ENCODE measurements around the gene ALPL. TPM values are rescaled to one million over a fixed set of nuclear protein-coding genes. Genes with fewer than 3 reads are reported as not detected.

ALPL gene
- polyA plus RNA-seq, 1 donor from 2014 or later, result 0.42 TPM

DNA sequence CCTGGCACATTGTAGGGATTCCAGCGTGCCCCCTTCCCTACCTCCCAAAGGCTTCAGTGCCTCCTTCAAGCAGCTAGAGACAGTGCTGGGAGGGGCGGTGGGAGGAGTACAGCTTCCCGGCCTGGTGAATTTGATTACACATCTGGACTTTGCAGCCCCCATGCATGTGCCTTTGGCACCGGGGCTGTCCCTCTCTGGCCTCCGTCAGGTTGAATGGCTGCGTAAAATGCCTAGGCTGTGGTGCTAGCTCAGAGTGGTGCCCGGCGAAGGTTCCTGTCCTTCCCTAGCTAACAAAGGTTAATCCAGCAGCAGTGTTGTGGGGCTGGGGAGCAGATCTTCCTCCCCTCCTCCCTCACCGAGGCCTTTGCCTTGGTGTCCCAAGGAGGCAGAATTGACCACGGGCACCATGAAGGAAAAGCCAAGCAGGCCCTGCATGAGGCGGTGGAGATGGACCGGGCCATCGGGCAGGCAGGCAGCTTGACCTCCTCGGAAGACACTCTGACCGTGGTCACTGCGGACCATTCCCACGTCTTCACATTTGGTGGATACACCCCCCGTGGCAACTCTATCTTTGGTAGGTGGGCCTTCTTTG lies 66.2 kb downstream of the ALPL start:
- Histone ChIP-seq H3F3A (ENCODE audit: insufficient read depth, low read length, poor library complexity, severe bottlenecking) (no peaks in the 10 kb centered on the region), H3K27me3 (ENCODE audit: insufficient read depth, low read depth, low read length) (no peaks in the 10 kb centered on the region), H3K9me2 (ENCODE audit: insufficient read depth, low read length) (no peaks in the 10 kb centered on the region), H3K4me3 (ENCODE audit: low read length) (no peak overlapping the region), H3K4me2 (ENCODE audit: low read length) (no peak overlapping the region), H3K9ac (ENCODE audit: low read length) (no peak overlapping the region), H3K79me2 (replicated peaks; ENCODE audit: insufficient read depth, low read length) (no peaks in the 10 kb centered on the region), H3K27ac (ENCODE audit: low read length) (no peak overlapping the region), H2AFZ (ENCODE audit: low read depth, low read length) (no peak overlapping the region), H4K20me1 (ENCODE audit: insufficient read depth) (no peaks in the 10 kb centered on the region), H3K36me3 (ENCODE audit: insufficient read depth, low read length) (no peaks in the 10 kb centered on the region), H3K9me3 (ENCODE audit: low read length) (no peaks in the 10 kb centered on the region)
- TF ChIP-seq EZH2 (IDR thresholded peaks at IDR 0.05; ENCODE audit: borderline replicate concordance, insufficient read depth, low read length, poor library complexity, severe bottlenecking) (no peak), SMC3 (conservative IDR thresholded peaks at IDR 0.05; ENCODE audit: poor library complexity) (no peak), TAF1 (IDR thresholded peaks at IDR 0.05; ENCODE audit: low read depth) (no peak), RAD21 (conservative IDR thresholded peaks at IDR 0.05) (no peak), POLR2AphosphoS5 (IDR thresholded peaks at IDR 0.05) (no peak)
- TF ChIP-seq, protein P1, sequence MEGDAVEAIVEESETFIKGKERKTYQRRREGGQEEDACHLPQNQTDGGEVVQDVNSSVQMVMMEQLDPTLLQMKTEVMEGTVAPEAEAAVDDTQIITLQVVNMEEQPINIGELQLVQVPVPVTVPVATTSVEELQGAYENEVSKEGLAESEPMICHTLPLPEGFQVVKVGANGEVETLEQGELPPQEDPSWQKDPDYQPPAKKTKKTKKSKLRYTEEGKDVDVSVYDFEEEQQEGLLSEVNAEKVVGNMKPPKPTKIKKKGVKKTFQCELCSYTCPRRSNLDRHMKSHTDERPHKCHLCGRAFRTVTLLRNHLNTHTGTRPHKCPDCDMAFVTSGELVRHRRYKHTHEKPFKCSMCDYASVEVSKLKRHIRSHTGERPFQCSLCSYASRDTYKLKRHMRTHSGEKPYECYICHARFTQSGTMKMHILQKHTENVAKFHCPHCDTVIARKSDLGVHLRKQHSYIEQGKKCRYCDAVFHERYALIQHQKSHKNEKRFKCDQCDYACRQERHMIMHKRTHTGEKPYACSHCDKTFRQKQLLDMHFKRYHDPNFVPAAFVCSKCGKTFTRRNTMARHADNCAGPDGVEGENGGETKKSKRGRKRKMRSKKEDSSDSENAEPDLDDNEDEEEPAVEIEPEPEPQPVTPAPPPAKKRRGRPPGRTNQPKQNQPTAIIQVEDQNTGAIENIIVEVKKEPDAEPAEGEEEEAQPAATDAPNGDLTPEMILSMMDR (IDR thresholded peaks at IDR 0.05; ENCODE audit: poor library complexity, severe bottlenecking), result no peak

DNA sequence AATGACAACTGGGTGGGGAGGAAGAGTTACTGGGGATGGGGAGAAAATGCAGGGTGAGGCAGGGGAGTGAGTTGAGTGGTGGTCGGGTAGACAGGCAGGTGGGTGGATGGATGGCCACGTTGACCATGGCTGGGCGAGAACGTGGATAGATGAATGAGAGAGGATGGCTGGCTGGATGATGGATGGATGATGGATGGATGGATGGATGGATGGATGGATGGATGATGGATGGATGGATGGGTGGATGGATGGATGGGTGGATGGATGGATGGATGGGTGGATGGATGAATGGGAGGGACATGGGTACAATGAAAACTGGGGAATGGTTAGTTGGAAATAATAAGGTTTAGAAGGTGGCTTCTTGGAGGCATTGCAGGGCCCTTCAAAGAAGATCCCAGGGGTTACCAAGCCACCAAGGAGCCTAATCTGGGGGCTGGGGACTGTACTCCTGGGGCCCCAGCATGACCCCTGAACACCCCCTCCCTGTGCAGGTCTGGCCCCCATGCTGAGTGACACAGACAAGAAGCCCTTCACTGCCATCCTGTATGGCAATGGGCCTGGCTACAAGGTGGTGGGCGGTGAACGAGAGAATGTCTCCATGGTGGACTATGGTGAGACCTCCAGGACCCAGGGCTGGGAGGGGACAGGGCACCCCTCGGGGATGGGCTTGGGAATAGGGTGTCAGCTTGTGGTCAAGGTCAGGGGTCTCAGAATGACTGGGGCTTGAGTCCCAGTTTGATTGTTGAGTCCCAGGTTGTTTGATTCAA lies 67.0 kb downstream of the ALPL start:
- Histone ChIP-seq H3K9me3 (ENCODE audit: low read length) (no peaks in the 10 kb centered on the region), H3K9ac (ENCODE audit: low read length) (no peak overlapping the region), H3K9me2 (ENCODE audit: insufficient read depth, low read length) (no peaks in the 10 kb centered on the region), H3K4me2 (ENCODE audit: low read length) (no peak overlapping the region), H3K27ac (ENCODE audit: low read length) (no peak overlapping the region), H3K79me2 (replicated peaks; ENCODE audit: insufficient read depth, low read length) (no peaks in the 10 kb centered on the region), H3K36me3 (ENCODE audit: insufficient read depth, low read length) (no peaks in the 10 kb centered on the region), H2AFZ (ENCODE audit: low read depth, low read length) (no peak overlapping the region), H3K4me3 (ENCODE audit: low read length) (no peak overlapping the region), H3F3A (ENCODE audit: insufficient read depth, low read length, poor library complexity, severe bottlenecking) (no peaks in the 10 kb centered on the region), H3K27me3 (ENCODE audit: insufficient read depth, low read depth, low read length) (no peaks in the 10 kb centered on the region), H4K20me1 (ENCODE audit: insufficient read depth) (no peaks in the 10 kb centered on the region)
- TF ChIP-seq, protein P2, sequence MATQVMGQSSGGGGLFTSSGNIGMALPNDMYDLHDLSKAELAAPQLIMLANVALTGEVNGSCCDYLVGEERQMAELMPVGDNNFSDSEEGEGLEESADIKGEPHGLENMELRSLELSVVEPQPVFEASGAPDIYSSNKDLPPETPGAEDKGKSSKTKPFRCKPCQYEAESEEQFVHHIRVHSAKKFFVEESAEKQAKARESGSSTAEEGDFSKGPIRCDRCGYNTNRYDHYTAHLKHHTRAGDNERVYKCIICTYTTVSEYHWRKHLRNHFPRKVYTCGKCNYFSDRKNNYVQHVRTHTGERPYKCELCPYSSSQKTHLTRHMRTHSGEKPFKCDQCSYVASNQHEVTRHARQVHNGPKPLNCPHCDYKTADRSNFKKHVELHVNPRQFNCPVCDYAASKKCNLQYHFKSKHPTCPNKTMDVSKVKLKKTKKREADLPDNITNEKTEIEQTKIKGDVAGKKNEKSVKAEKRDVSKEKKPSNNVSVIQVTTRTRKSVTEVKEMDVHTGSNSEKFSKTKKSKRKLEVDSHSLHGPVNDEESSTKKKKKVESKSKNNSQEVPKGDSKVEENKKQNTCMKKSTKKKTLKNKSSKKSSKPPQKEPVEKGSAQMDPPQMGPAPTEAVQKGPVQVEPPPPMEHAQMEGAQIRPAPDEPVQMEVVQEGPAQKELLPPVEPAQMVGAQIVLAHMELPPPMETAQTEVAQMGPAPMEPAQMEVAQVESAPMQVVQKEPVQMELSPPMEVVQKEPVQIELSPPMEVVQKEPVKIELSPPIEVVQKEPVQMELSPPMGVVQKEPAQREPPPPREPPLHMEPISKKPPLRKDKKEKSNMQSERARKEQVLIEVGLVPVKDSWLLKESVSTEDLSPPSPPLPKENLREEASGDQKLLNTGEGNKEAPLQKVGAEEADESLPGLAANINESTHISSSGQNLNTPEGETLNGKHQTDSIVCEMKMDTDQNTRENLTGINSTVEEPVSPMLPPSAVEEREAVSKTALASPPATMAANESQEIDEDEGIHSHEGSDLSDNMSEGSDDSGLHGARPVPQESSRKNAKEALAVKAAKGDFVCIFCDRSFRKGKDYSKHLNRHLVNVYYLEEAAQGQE (IDR thresholded peaks at IDR 0.05; ENCODE audit: borderline replicate concordance), result no peak

DNA sequence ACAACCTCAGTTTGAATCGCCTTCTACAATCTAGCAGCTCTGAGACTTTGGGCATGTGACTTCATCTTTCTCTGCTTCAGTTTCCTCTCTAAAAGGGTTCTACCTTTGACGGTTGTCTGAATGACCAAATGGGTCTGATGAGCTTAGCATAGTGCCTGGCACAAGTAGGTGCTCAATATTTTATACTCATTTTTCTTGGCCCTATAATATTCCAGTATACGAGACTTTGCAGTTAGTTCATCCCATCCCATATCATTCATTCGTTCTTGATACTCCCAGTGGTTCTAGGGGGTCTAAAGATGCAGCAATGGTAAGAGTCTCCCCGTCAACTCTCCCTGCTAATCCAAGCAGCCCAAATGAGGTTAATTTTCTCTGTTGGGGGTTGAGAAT lies 67.6 kb downstream of the ALPL start:
- no peaks in the 10 kb centered on the region for H3K27me3 ChIP-seq (ENCODE audit: insufficient read depth, low read depth, low read length)
- no peaks in the 10 kb centered on the region for H3F3A ChIP-seq (ENCODE audit: insufficient read depth, low read length, poor library complexity, severe bottlenecking)
- no peak overlapping the region for H3K27ac ChIP-seq (ENCODE audit: low read length)
- H3K9ac ChIP-seq (ENCODE audit: low read length), result no peak overlapping the region
- H3K36me3 ChIP-seq (ENCODE audit: insufficient read depth, low read length), result no peaks in the 10 kb centered on the region
- no peaks in the 10 kb centered on the region for H4K20me1 ChIP-seq (ENCODE audit: insufficient read depth)
- TF ChIP-seq SMC3 (conservative IDR thresholded peaks at IDR 0.05; ENCODE audit: poor library complexity) (no peak), EZH2 (IDR thresholded peaks at IDR 0.05; ENCODE audit: borderline replicate concordance, insufficient read depth, low read length, poor library complexity, severe bottlenecking) (no peak), RAD21 (conservative IDR thresholded peaks at IDR 0.05) (no peak), EP300 (conservative IDR thresholded peaks at IDR 0.05; ENCODE audit: poor library complexity, severe bottlenecking) (no peak), POLR2AphosphoS5 (IDR thresholded peaks at IDR 0.05) (no peak), TAF1 (IDR thresholded peaks at IDR 0.05; ENCODE audit: low read depth) (no peak)
- TF ChIP-seq, protein P1 (IDR thresholded peaks at IDR 0.05; ENCODE audit: poor library complexity, severe bottlenecking), result no peak
- TF ChIP-seq, protein P2 (IDR thresholded peaks at IDR 0.05; ENCODE audit: borderline replicate concordance), result no peak
- H2AFZ ChIP-seq (ENCODE audit: low read depth, low read length), result no peak overlapping the region
- no peak overlapping the region for H3K4me3 ChIP-seq (ENCODE audit: low read length)
- H3K9me3 ChIP-seq (ENCODE audit: low read length), result no peaks in the 10 kb centered on the region
- no peak overlapping the region for H3K4me2 ChIP-seq (ENCODE audit: low read length)
- no peaks in the 10 kb centered on the region for H3K79me2 ChIP-seq (replicated peaks; ENCODE audit: insufficient read depth, low read length)
- H3K9me2 ChIP-seq (ENCODE audit: insufficient read depth, low read length), result no peaks in the 10 kb centered on the region

Data from neural cell (in vitro differentiated cells).